ENCODE results near the gene ZBTB16. TPM values are rescaled to one million over a fixed set of nuclear protein-coding genes. Genes with fewer than 3 reads are reported as not detected.

ZBTB16 gene
- total RNA-seq, 3 donors from 2014 or later: 4.9 to 82.1 (median 48.8) TPM

DNA sequence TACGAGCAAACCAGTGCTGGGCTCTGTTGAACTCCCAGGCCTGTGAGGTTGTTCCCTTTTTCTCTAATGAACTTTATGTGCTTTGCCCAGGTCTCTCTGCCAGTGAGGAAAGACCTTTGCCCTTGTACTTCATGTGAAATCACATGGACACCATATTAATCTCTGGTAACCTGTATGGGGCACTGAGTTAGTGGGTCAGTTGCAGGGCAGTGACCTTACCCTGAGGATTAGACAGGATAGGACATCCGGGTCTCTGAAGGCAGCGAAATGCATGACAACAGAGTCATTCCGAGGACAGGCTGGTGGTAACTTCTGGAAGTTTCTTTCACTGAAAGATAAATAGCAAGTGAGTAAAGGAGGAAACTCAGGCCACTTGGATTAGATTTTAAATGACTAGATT is 93.7 kb downstream of the ZBTB16 start:
- DNase-seq (no peak), ATAC-seq (peak; percentile 50)
- TF ChIP-seq, protein P1, sequence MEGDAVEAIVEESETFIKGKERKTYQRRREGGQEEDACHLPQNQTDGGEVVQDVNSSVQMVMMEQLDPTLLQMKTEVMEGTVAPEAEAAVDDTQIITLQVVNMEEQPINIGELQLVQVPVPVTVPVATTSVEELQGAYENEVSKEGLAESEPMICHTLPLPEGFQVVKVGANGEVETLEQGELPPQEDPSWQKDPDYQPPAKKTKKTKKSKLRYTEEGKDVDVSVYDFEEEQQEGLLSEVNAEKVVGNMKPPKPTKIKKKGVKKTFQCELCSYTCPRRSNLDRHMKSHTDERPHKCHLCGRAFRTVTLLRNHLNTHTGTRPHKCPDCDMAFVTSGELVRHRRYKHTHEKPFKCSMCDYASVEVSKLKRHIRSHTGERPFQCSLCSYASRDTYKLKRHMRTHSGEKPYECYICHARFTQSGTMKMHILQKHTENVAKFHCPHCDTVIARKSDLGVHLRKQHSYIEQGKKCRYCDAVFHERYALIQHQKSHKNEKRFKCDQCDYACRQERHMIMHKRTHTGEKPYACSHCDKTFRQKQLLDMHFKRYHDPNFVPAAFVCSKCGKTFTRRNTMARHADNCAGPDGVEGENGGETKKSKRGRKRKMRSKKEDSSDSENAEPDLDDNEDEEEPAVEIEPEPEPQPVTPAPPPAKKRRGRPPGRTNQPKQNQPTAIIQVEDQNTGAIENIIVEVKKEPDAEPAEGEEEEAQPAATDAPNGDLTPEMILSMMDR (IDR thresholded peaks at IDR 0.05): no peak
- H3K4me1 ChIP-seq (ENCODE audit: low read depth): peaks cover 22% of the 10 kb centered on the region
- no peaks in the 10 kb centered on the region for H3K36me3 ChIP-seq (ENCODE audit: low read depth)
- intact Hi-C loops (cut with DNase I, micrococcal nuclease): no loop called here
- H3K4me3 ChIP-seq: no peak overlapping the region
- H3K9me3 ChIP-seq: no peaks in the 10 kb centered on the region

DNA sequence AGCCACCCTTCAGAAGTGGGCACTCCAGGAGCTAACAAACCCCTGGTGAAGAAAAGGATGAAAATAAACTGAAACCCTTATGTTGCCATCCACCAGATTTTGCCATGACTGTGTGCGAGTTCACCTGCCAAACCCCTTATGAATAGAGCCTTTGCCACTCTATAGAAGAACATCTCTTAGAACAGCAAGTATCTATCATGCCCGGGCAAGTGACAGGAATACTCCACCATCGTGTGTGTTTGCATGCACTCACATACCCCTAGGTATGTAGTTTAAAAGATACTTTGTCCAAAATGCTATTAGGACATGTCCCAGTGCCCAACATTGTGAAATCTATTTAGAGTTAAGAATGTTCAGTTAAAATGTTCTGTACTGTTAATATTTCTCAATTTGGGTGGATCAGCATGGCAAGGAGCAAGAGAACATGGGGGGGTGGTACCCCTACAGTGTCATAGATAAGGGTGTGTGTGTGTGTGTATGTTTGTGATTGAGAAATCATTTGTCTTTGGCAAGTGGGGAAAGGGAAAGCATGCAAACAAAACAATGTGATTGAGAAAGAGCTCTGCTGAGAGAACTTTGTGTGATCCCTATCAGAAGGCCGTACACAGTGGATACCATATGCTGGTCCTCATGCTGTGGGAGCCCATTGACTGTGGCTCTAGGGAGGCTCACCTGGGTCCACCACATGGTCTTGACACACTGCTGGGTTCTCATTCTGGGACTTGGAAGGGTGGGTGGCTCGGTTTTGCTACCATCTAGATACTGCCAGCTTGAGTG is 94.9 kb downstream of the ZBTB16 start:
- no peak overlapping the region for H3K4me3 ChIP-seq
- DNase-seq: no peak
- peak; percentile 22 for ATAC-seq
- TF ChIP-seq, protein P1 (IDR thresholded peaks at IDR 0.05): no peak
- no peaks in the 10 kb centered on the region for H3K36me3 ChIP-seq (ENCODE audit: low read depth)
- H3K9me3 ChIP-seq: no peaks in the 10 kb centered on the region
- H3K4me1 ChIP-seq (ENCODE audit: low read depth): peaks cover 28% of the 10 kb centered on the region
- intact Hi-C loops (cut with DNase I, micrococcal nuclease): no loop called here

DNA sequence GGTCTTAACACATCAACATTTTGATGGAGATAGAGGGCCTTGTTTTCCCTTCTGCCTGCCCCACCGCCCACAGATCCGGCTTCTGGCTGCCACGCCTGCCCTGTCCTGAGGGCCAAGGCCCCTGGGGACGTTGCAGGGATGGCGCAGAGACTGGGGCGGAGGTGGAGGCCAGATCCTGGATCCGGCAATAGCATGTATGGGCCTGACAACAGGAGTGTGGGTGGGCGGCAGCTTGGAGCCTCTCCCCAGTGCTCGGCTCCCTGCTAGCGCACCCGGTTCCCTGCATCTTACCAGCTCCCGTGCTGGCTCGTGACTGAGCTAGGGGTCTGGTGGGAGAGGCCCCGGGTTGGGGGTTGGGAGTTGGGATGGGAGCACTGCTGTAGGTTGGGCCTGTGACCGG is 95.6 kb downstream of the ZBTB16 start:
- DNase-seq: no peak
- Histone ChIP-seq H3K4me3 (no peak overlapping the region), H3K9me3 (no peaks in the 10 kb centered on the region), H3K36me3 (ENCODE audit: low read depth) (no peaks in the 10 kb centered on the region), H3K4me1 (ENCODE audit: low read depth) (peaks cover 35% of the 10 kb centered on the region)
- ATAC-seq: no peak
- intact Hi-C loops (cut with DNase I, micrococcal nuclease): no loop called here
- TF ChIP-seq, protein P1 (IDR thresholded peaks at IDR 0.05): no peak

DNA sequence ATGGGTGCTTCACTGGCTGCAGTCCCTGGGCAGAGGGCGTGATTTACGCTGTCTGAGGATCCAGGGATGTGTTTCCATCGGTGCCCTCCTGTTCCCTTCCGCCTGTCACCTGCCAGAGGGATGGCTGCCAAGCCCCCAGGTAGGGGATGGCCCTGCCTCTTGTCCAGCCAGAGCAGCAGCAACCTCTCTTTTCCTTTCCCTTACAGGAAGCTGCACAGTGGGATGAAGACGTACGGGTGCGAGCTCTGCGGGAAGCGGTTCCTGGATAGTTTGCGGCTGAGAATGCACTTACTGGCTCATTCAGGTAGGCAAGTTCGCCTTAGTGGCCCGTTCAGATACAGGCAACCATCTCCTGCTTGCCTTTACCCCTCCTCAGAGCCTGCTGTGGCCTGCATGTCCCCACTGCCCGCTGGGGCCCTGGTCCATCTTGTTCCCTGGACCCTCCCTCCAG is 96.6 kb downstream of the ZBTB16 start:
- no peaks in the 10 kb centered on the region for H3K36me3 ChIP-seq (ENCODE audit: low read depth)
- H3K9me3 ChIP-seq: no peaks in the 10 kb centered on the region
- TF ChIP-seq, protein P1 (IDR thresholded peaks at IDR 0.05): no peak
- DNase-seq: no peak
- no peak overlapping the region for H3K4me3 ChIP-seq
- H3K4me1 ChIP-seq (ENCODE audit: low read depth): peaks cover 44% of the 10 kb centered on the region
- intact Hi-C loops (cut with DNase I, micrococcal nuclease): no loop called here
- no peak for ATAC-seq

DNA sequence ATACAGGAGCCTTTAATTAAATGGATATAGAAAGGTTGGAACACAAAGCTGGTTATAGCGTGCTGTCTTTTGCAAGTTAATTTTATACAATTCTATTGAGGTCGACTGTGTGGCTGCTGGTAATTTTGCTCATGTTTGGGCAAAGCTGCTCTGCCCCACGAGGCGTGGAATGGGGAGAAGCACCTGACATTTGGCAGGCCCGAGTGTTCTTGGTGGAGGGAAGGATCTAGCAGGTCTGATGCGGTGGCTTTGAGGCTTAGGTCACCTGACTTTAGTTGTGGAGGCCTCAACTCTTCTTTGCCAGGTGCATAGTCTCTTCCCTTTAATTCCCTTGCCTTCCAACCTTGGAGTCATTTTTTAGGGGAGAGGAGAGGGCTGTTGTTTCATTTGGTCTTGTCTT is 97.3 kb downstream of the ZBTB16 start:
- Histone ChIP-seq H3K9me3 (no peaks in the 10 kb centered on the region), H3K4me1 (ENCODE audit: low read depth) (peaks cover 51% of the 10 kb centered on the region), H3K4me3 (no peak overlapping the region), H3K36me3 (ENCODE audit: low read depth) (no peaks in the 10 kb centered on the region)
- TF ChIP-seq, protein P1 (IDR thresholded peaks at IDR 0.05): no peak
- DNase-seq (no peak), ATAC-seq (no peak)
- intact Hi-C loops (cut with DNase I, micrococcal nuclease): no loop called here

Measured in mucosa of descending colon (tissue), 3 donors.